K562 (cell line): Measurements from ENCODE around the gene ECM2. TPM values are rescaled to one million over a fixed set of nuclear protein-coding genes. Genes with fewer than 3 reads are reported as not detected.

ENCODE experiments used
- ATAC-seq: fragments of 200-7000 bp; cut with Tn5 transposase; 3 replicates; pipeline ENCODE4 v1.9.1; 2020; ENCODE audit warnings: moderate library complexity
- BruUV-seq: library from RNA; stranded (reverse); fragments of 400-500 nt; replicated peaks from 2 replicates; lab custom pipeline; 2021; lab: Mats Ljungman, UMichigan
- CTCF ChIA-PET: fragments of 300-600 bp; formaldehyde crosslinking; extraction: SDS; loops from one replicate; lab custom pipeline; 2021; ENCODE audit warnings: low intra/inter-chr PET ratio; lab: Yijun Ruan, JAX
- POLR2A ChIA-PET: fragments of 300-600, 350-650 bp; sonication (Branson Sonifier 250); formaldehyde crosslinking; extraction: SDS; loops from one replicate; lab custom pipeline; 2021; ENCODE audit warnings: antibody characterized with exemption, inconsistent platforms; lab: Yijun Ruan, JAX
- DNase-seq, 4 experiments: peaks; one replicate each; pipeline versions ENCODE4 v3.0.0 to v3.0.0-alpha.2; 2011 to 2018; ENCODE audit warnings: low spot score in 3 of 4, mixed read lengths in 3 of 4; ENCODE audit errors: extremely low read depth in 1 of 4
- FAIRE-seq: peaks from 2 replicates; lab custom pipeline; 2011; peaks lifted over from hg19 to GRCh38; lab: Jason Lieb, UNC
- H2AFZ ChIP-seq: 2 replicates; pipeline ENCODE4 v1.6.0; 2011; ENCODE audit warnings: low read depth, low read length, control low read depth, inconsistent platforms
- H3K27ac ChIP-seq: fragments of 200-600 bp; 3 replicates; pipeline ENCODE4 v1.8.0; 2011; ENCODE audit warnings: low read depth, mild to moderate bottlenecking, control low read depth, inconsistent platforms, low read length, moderate library complexity, mixed read lengths; ENCODE audit errors: extremely low read depth
- H3K27me3 ChIP-seq, 2 experiments: fragments of 300-600 bp in 1 of 2; 2 replicates in 1 of 2; 3 replicates in 1 of 2; pipeline versions ENCODE4 v1.6.0 to v1.8.0; 2011; ENCODE audit warnings: inconsistent platforms in 2 of 2, low read length in 2 of 2, mild to moderate bottlenecking in 1 of 2, mixed read lengths in 1 of 2, moderate library complexity in 1 of 2; ENCODE audit not compliant: control insufficient read depth in 2 of 2, insufficient read depth in 2 of 2
- H3K36me3 ChIP-seq: fragments of 300-600 bp; 3 replicates; pipeline ENCODE4 v1.8.0; 2011; ENCODE audit warnings: mild to moderate bottlenecking, low read length, inconsistent platforms; ENCODE audit not compliant: control insufficient read depth, insufficient read depth
- H3K4me1 ChIP-seq, 2 experiments: fragments of 200-600 bp in 1 of 2; replicated peaks in 1 of 2; 2 replicates in 1 of 2; 3 replicates in 1 of 2; pipeline versions ENCODE4 v1.5.1 to v1.8.0; 2011; ENCODE audit warnings: inconsistent platforms in 2 of 2, low read length in 2 of 2, mild to moderate bottlenecking in 1 of 2, mixed read lengths in 1 of 2, moderate library complexity in 1 of 2; ENCODE audit not compliant: control insufficient read depth in 2 of 2, insufficient read depth in 2 of 2
- H3K4me2 ChIP-seq: 2 replicates; pipeline ENCODE4 v1.6.1; 2011; ENCODE audit warnings: low read length, control low read depth, inconsistent platforms, mixed read lengths; ENCODE audit not compliant: insufficient read depth
- H3K4me3 ChIP-seq: fragments of 200-600 bp; sonication (generic), shearing (Covaris generic); 2 replicates; pipeline ENCODE4 v1.5.1; 2016; ENCODE audit warnings: control low read depth, inconsistent platforms
- H3K79me2 ChIP-seq: fragments of 200-600 bp; 3 replicates; pipeline ENCODE4 v1.8.0; 2011; ENCODE audit warnings: low read length, inconsistent platforms; ENCODE audit not compliant: control insufficient read depth, insufficient read depth
- H3K9ac ChIP-seq, 2 experiments: 2 replicates each; pipeline versions ENCODE4 v1.6.0 to v1.6.1; 2011; ENCODE audit warnings: low read depth in 2 of 2, low read length in 2 of 2, control low read depth in 1 of 2, inconsistent platforms in 1 of 2, mild to moderate bottlenecking in 1 of 2, mixed read lengths in 1 of 2; ENCODE audit not compliant: insufficient read depth in 1 of 2
- H3K9me1 ChIP-seq: one replicate; pipeline ENCODE4 v1.6.0; 2011; ENCODE audit warnings: inconsistent platforms, mild to moderate bottlenecking, low read length, moderate library complexity; ENCODE audit not compliant: control insufficient read depth, insufficient read depth
- H3K9me3 ChIP-seq: replicated peaks from 2 replicates; pipeline ENCODE4 v1.5.1; 2011; ENCODE audit warnings: low read depth, low read length, inconsistent platforms; ENCODE audit not compliant: control insufficient read depth, insufficient read depth
- H4K20me1 ChIP-seq: replicated peaks from 2 replicates; pipeline ENCODE4 v1.6.1; 2011; ENCODE audit warnings: low read length, inconsistent platforms, mixed read lengths; ENCODE audit not compliant: control insufficient read depth, insufficient read depth
- ELF4 ChIP-seq: fragments of 450-650 bp; formaldehyde crosslinking; IDR thresholded peaks from 2 replicates; pipeline ENCODE4 v1.4.0; 2022; ENCODE audit warnings: missing genetic modification characterization
- EP400 ChIP-seq: fragments of 450-650 bp; IDR thresholded peaks from 2 replicates; pipeline ENCODE4 v1.6.1; 2017; ENCODE audit warnings: antibody characterized with exemption, mild to moderate bottlenecking, moderate library complexity
- ILF3 ChIP-seq: fragments of 450-650 bp; IDR thresholded peaks from 2 replicates; pipeline ENCODE4 v1.6.1; 2018; ENCODE audit warnings: antibody characterized with exemption, mild to moderate bottlenecking, moderate library complexity, borderline replicate concordance
- KAT7 ChIP-seq: sonication (generic); formaldehyde crosslinking; IDR thresholded peaks from 2 replicates; pipeline ENCODE4 v1.8.0; 2022; ENCODE audit warnings: missing genetic modification reagents, mild to moderate bottlenecking, borderline replicate concordance
- KAT8 ChIP-seq: fragments of 450-650 bp; IDR thresholded peaks from 2 replicates; pipeline ENCODE4 v1.6.1; 2016; ENCODE audit warnings: low read depth, mild to moderate bottlenecking
- MAFG ChIP-seq: fragments of 450-650 bp; conservative IDR thresholded peaks from 2 replicates; pipeline ENCODE4 v1.6.1; 2016; ENCODE audit warnings: missing genetic modification characterization, missing compliant biosample characterization
- STAG1 ChIP-seq: sonication (generic); formaldehyde crosslinking; IDR thresholded peaks from 2 replicates; pipeline ENCODE4 v1.5.0; 2020; ENCODE audit warnings: missing genetic modification reagents, borderline replicate concordance
- ZNF133 ChIP-seq: fragments of 250-450 bp; sonication (Bioruptor Pico); IDR thresholded peaks from 2 replicates; pipeline ENCODE4 v1.4.0; 2020; ENCODE audit warnings: mild to moderate bottlenecking
- ZNF507 ChIP-seq: conservative IDR thresholded peaks from 2 replicates; pipeline ENCODE4 v1.6.1; 2017; ENCODE audit warnings: missing genetic modification characterization, missing compliant biosample characterization
- WGBS: fragments of 100-300 bp; shearing (Covaris generic); methylation state at CpG from one replicate; pipeline ENCODE4 v1.1.6; 2016; ENCODE audit warnings: low coverage, mixed read lengths; ENCODE audit not compliant: insufficient coverage; ENCODE audit errors: missing lambda C conversion rate; 5-methylcytosine and 5-hydroxymethylcytosine counted together
- in situ Hi-C: fragments of 300-500 bp; cut with MboI; formaldehyde crosslinking; loops from 4 replicates; pipeline ENCODE4 v1.15.0; 2018; ENCODE audit warnings: inconsistent platforms, mixed read lengths
- intact Hi-C: fragments of 100-400 bp; cut with micrococcal nuclease; formaldehyde crosslinking; loops from 2 replicates; pipeline ENCODE4 v1.14.2; 2022
- polyA plus RNA-seq, 8 experiments: library from polyadenylated mRNA; depleted of rRNA in 4 of 8; stranded (reverse) in 5 of 8; unstranded in 3 of 8; fragments of >200 nt; fragmentation: Nextera tagmentation in 2 of 8; fragmentation: Illumina TruSeq in 1 of 8; extraction: Ambion mirVana in 2 of 8; extraction: Trizol in 1 of 8; gene quantifications; 2 replicates each; pipeline versions ENCODE4 v1.2.1 to v1.2.3, GENCODE V29; 2011 to 2014; ENCODE audit warnings: inconsistent platforms in 1 of 8, missing spikeins in 1 of 8
- total RNA-seq, 7 experiments: library from RNA; depleted of rRNA in 6 of 7; stranded (reverse); fragments of >200 nt in 6 of 7; fragmentation: Illumina TruSeq in 2 of 7; extraction: Trizol in 2 of 7; gene quantifications; 2 replicates each; pipeline versions ENCODE4 v1.2.1 to v1.2.3, GENCODE V29; 2011 to 2021; ENCODE audit warnings: low replicate concordance in 1 of 7

The ECM2 gene
- total and polyA plus RNA-seq, 9 of the 15 experiments (the other 6 are each of a cell fraction or from before 2014, with no cell fraction given): 0.03 to 0.07 TPM; not detected in 7

DNA sequence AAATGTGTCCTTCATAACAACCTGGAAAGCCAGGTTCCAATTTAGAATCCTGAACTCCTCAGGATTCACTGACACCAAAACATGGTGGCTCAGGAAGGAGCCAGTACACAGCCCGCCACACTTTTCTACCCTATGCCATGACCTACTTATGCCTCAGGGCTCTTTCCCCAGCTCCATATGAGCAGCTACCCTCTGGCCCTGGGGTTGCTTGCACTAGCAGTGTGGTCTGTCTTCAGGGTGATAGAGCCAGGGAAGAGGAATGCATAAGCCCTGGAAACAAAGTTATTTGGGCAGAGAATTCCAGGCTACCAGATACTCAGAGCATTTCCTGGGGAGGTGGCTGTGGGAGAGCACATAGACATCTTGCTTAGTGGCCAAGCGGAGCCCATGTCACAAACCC lies 15.0 kb upstream of the ECM2 start:
- Histone ChIP-seq H3K9ac (no peak overlapping the region), H4K20me1 (no peaks in the 10 kb centered on the region), H3K4me1 (no peaks in the 10 kb centered on the region; a peak in 1 of 5 replicates), H3K4me3 (no peak overlapping the region), H3K36me3 (no peaks in the 10 kb centered on the region), H3K9me3 (no peaks in the 10 kb centered on the region), H3K4me2 (no peak overlapping the region), H3K27ac (no peak overlapping the region), H2AFZ (no peak overlapping the region), H3K27me3 (no peaks in the 10 kb centered on the region), H3K79me2 (no peaks in the 10 kb centered on the region), H3K9me1 (no peaks in the 10 kb centered on the region)
- ChIA-PET POLR2A (interaction anchor here (0.6 kb wide), 1 partner anchor 1246 kb away, joined by 3 read pairs; no protein-coding TSS in a partner anchor), CTCF (no interaction called here)
- no peak for TF ChIP-seq ZNF133 (CRISPR knock-in tag)
- FAIRE-seq (no peak), ATAC-seq (no peak; the same call in 2 of the 3 replicates), DNase-seq (no peak)
- 78% methylated on average over 2 of the region's 2 CpGs for WGBS
- in situ Hi-C loops (no loop called here), intact Hi-C loops (no loop called here)
- no TSS peak for BruUV-seq

DNA sequence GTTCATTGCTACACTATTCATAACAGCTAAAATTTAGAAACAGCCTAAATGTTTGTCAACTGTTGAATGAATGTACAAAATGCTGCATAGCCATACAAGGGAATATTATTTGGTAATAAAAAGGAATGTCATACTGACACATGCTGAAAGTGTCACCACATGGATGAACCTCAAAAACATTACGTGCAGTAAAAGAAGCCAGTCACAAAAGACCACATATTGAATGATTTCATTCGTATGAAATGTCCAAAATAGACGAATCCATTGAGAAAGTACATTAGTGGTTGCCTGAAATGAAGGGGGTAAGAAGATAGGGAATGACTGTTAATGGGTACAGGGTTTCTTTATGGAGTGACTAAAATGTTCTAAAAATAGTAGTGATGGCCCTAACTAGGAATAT lies 11.6 kb upstream of the ECM2 start:
- Histone ChIP-seq H3K4me3 (no peak overlapping the region), H3K27ac (no peak overlapping the region), H3K9ac (no peak overlapping the region), H3K27me3 (no peaks in the 10 kb centered on the region), H4K20me1 (no peaks in the 10 kb centered on the region), H2AFZ (no peak overlapping the region), H3K36me3 (no peaks in the 10 kb centered on the region), H3K9me1 (no peaks in the 10 kb centered on the region), H3K79me2 (no peaks in the 10 kb centered on the region), H3K4me2 (no peak overlapping the region), H3K4me1 (no peaks in the 10 kb centered on the region; a peak in 1 of 5 replicates), H3K9me3 (no peaks in the 10 kb centered on the region)
- ChIA-PET CTCF (no interaction called here), POLR2A (interaction anchor here (1.1 kb wide), 1 partner anchor 7 kb away, joined by 3 read pairs; no protein-coding TSS in a partner anchor)
- ATAC-seq (no peak), DNase-seq (no peak), FAIRE-seq (no peak)
- BruUV-seq: no TSS peak
- in situ Hi-C loops (no loop called here), intact Hi-C loops (no loop called here)
- no peak for TF ChIP-seq KAT7 (CRISPR knock-in tag)
- TF ChIP-seq ZNF507 (tag): no peak
- no peak for TF ChIP-seq ILF3
- TF ChIP-seq EP400: no peak
- TF ChIP-seq MAFG (tag): no peak
- no peak for TF ChIP-seq ELF4 (CRISPR knock-in tag)
- no peak for TF ChIP-seq STAG1
- TF ChIP-seq KAT8: no peak
- WGBS: 62% methylated on average over 3 of the region's 3 CpGs
